Transverse colon (tissue), 3 donors: Measurements from ENCODE around the gene CPVL.

ENCODE experiments used
- EP300 ChIP-seq: sonication (generic); formaldehyde crosslinking; IDR thresholded peaks from one replicate; pipeline ENCODE4 v1.6.1; 2017; ENCODE audit warnings: antibody characterized with exemption, low read depth
- POLR2A ChIP-seq: fragments of 450-650 bp; IDR thresholded peaks from one replicate; pipeline ENCODE4 v1.6.1; 2016; ENCODE audit warnings: antibody characterized with exemption, mild to moderate bottlenecking, moderate library complexity
- POLR2AphosphoS5 ChIP-seq, 3 donors: sonication (generic); formaldehyde crosslinking; IDR thresholded peaks; one replicate each; pipeline ENCODE4 v1.6.1; 2016; ENCODE audit warnings: antibody characterized with exemption in 3 of 3

DNA sequence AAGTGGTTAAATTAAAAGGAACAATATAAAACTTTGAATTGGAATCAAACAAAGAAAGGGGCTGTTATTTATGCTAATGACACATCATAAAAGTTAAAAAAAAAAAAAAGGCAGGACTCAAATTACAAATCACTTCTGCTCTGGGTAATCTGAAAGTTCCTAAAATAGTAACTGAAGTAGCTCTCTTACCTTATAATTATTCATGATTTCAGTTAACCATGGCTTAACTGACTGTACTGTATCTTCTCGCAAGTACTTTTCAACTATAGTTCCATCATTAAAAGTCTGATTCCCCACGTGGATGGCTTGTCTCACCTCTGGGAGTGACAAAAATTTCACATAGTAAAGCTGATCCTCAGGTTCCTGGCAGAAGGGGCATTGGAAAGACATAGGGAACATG lies 82.5 kb downstream of the CPVL start:
- TF ChIP-seq EP300 (no peak), POLR2AphosphoS5 (IDR thresholded peaks at IDR 0.05) (no peak), POLR2A (no peak)
